HG03457 (cell line): ENCODE data around the gene MACROH2A1.

Source experiments
- ATAC-seq: cut with Tn5 transposase; IDR thresholded peaks from one replicate; pipeline ENCODE4 v1.9.1; 2021; ENCODE audit warnings: moderate number of reproducible peaks; ENCODE audit not compliant: unreplicated experiment

MACROH2A1 gene

GRCh38 chr5:135436951-135437418 is 38.0 kb upstream of the MACROH2A1 start:
- no peak for ATAC-seq

GRCh38 chr5:135435467-135436330 is 36.7 kb upstream of the MACROH2A1 start:
- ATAC-seq, result no peak

GRCh38 chr5:135434591-135435466 is 35.8 kb upstream of the MACROH2A1 start:
- no peak for ATAC-seq

GRCh38 chr5:135433681-135434426 is 34.8 kb upstream of the MACROH2A1 start:
- ATAC-seq, result no peak

- no peak for ATAC-seq
These were observed 33.1 kb upstream of the MACROH2A1 start for GRCh38 chr5:135432113-135432512.

- no peak for ATAC-seq
These were observed 31.1 kb upstream of the MACROH2A1 start for GRCh38 chr5:135430135-135430437.

- ATAC-seq, result no peak
These were observed 30.5 kb upstream of the MACROH2A1 start for GRCh38 chr5:135429301-135430134.

- no peak for ATAC-seq
These were observed 29.6 kb upstream of the MACROH2A1 start for GRCh38 chr5:135428586-135428985.

- no peak for ATAC-seq
These were observed 27.4 kb upstream of the MACROH2A1 start for GRCh38 chr5:135426102-135427082.

- ATAC-seq, result no peak
These were observed 26.6 kb upstream of the MACROH2A1 start for GRCh38 chr5:135425641-135426040.

- no peak for ATAC-seq
These were observed 24.8 kb upstream of the MACROH2A1 start for GRCh38 chr5:135423846-135424168.

- no peak for ATAC-seq
These were observed 24.3 kb upstream of the MACROH2A1 start for GRCh38 chr5:135423146-135423845.

- ATAC-seq, result no peak
These were observed 23.4 kb upstream of the MACROH2A1 start for GRCh38 chr5:135422419-135422818.

GRCh38 chr5:135417083-135417482 is 18.1 kb upstream of the MACROH2A1 start:
- no peak for ATAC-seq

- no peak for ATAC-seq
These were observed 6.1 kb upstream of the MACROH2A1 start for GRCh38 chr5:135405082-135405481.

GRCh38 chr5:135402031-135402430 is 3.0 kb upstream of the MACROH2A1 start:
- no peak for ATAC-seq

GRCh38 chr5:135400866-135401265 is 1.8 kb upstream of the MACROH2A1 start:
- ATAC-seq, result no peak

- no peak for ATAC-seq
These were observed 937 bp upstream of the MACROH2A1 start for GRCh38 chr5:135399794-135400542.
